ENCODE measurements around the gene CCT5. TPM values are rescaled to one million over a fixed set of nuclear protein-coding genes. Genes with fewer than 3 reads are reported as not detected.

CCT5 gene
- total and polyA plus RNA-seq, 10 of the 15 experiments (the other 5 are each of a cell fraction or from before 2014, with no cell fraction given) = 376 to 637 (median 543) TPM

GRCh38 chr5:10243660-10244240, 6.3 kb upstream of the CCT5 start (continued):
- no peak for TF ChIP-seq ZBTB33 (IDR thresholded peaks at IDR 0.05)
- TF ChIP-seq ATF2 (IDR thresholded peaks at IDR 0.05; ENCODE audit: low read length) = no peak
- TF ChIP-seq CBX5 (IDR thresholded peaks at IDR 0.05; ENCODE audit: low read depth) = no peak
- no peak for TF ChIP-seq WRNIP1 (IDR thresholded peaks at IDR 0.05; ENCODE audit: borderline replicate concordance, low read depth, low read length)

GRCh38 chr5:10244342-10244944, 5.6 kb upstream of the CCT5 start:
- FAIRE-seq = no peak
- ATAC-seq = no peak
- TF ChIP-seq MXI1 (IDR thresholded peaks at IDR 0.05; ENCODE audit: low read depth, low read length) = no peak
- TF ChIP-seq ELK1 (IDR thresholded peaks at IDR 0.05; ENCODE audit: low read depth, low read length) = no peak
- TF ChIP-seq YBX1 (IDR thresholded peaks at IDR 0.05) = no peak
- no peak for TF ChIP-seq REST (IDR thresholded peaks at IDR 0.05; ENCODE audit: low read depth, low read length)
- no peak for TF ChIP-seq NRF1 (conservative IDR thresholded peaks at IDR 0.05; ENCODE audit: low read depth, low read length)
- no peak for TF ChIP-seq SUPT20H (IDR thresholded peaks at IDR 0.05; ENCODE audit: borderline replicate concordance, control insufficient read depth, low read depth, low read length)
- TF ChIP-seq POU2F2 (IDR thresholded peaks at IDR 0.05; ENCODE audit: borderline replicate concordance, low read depth, low read length) = no peak
- Histone ChIP-seq H2AFZ (ENCODE audit: control insufficient read depth, low read depth, low read length) (no peak overlapping the region), H3K9me3 (replicated peaks; ENCODE audit: control insufficient read depth, insufficient read depth, low read length) (no peaks in the 10 kb centered on the region), H3K4me2 (ENCODE audit: control insufficient read depth, insufficient read depth) (no peak overlapping the region), H3K79me2 (ENCODE audit: control insufficient read depth, insufficient read depth, low read length) (peaks cover 21% of the 10 kb centered on the region), H3K9ac (ENCODE audit: control insufficient read depth, insufficient read depth, low read length) (no peak overlapping the region), H3K36me3 (ENCODE audit: control insufficient read depth in 2 of 2, insufficient read depth in 2 of 2, low read length in 1 of 2) (no peaks in the 10 kb centered on the region), H3K4me3 (no peak overlapping the region), H3K27me3 (replicated peaks in 1 of 2; ENCODE audit: control insufficient read depth in 2 of 2, insufficient read depth in 2 of 2, low read length in 1 of 2) (no peaks in the 10 kb centered on the region), H3K27ac (ENCODE audit: control insufficient read depth, insufficient read depth) (no peak overlapping the region), H3K4me1 (ENCODE audit: control insufficient read depth, insufficient read depth, low read length) (peaks cover 7% of the 10 kb centered on the region; the same call in 1 of the 2 replicates), H4K20me1 (ENCODE audit: control insufficient read depth, insufficient read depth) (no peaks in the 10 kb centered on the region)
- intact Hi-C loops (cut with micrococcal nuclease; ENCODE audit: unreplicated experiment) = no loop called here
- CTCF ChIA-PET = interaction anchor here (1.0 kb wide), 1 partner anchor 39 kb away, joined by 3 read pairs; no protein-coding TSS in a partner anchor
- no peak for DNase-seq (ENCODE audit: low read depth, low spot score)
- in situ Hi-C loops (cut with MboI) = no loop called here
- RAD21 ChIA-PET (ENCODE audit: unreplicated experiment) = no interaction called here
- SMC1A ChIA-PET (ENCODE audit: uncharacterized antibody, unreplicated experiment) = no interaction called here
- WGBS (ENCODE audit: insufficient coverage, insufficient replicate concordance, low lambda C conversion rate, missing lambda C conversion rate) = 97% methylated on average over 10 of the region's 10 CpGs
- POLR2A ChIA-PET = interaction anchor here (0.6 kb wide), 1 partner anchor 37 kb away, joined by 5 read pairs; no protein-coding TSS in a partner anchor
- no TSS peak for BruUV-seq (replicated peaks)

All from GM12878 (cell line).